Activated T-cell treated with anti-CD3 and anti-CD28 coated beads, Interleukin-2, amount 50 U/mL, for 72 hours (primary cell): Measurements from ENCODE around the gene MIA. TPM values are rescaled to one million over a fixed set of nuclear protein-coding genes. Genes with fewer than 3 reads are reported as not detected.

ENCODE experiments used
- ATAC-seq, 2 donors: fragments of 150-1000 bp; cut with Tn5 transposase; replicated peaks in 1 of 2; 2 replicates each; pipeline ENCODE4 v1.10.0; 2021; ENCODE audit warnings: moderate library complexity in 2 of 2, mild to moderate bottlenecking in 1 of 2
- DNase-seq, 2 donors: peaks; one replicate each; pipeline ENCODE4 v3.0.0; 2021 to 2022; ENCODE audit warnings: mixed read lengths in 1 of 2
- H3K27ac Mint-ChIP-seq: one replicate; pipeline ENCODE4 v1.8.0; 2022; ENCODE audit warnings: mild to moderate bottlenecking, moderate library complexity, mixed read lengths
- H3K27me3 Mint-ChIP-seq: one replicate; pipeline ENCODE4 v1.8.0; 2022; ENCODE audit warnings: low read depth, mixed read lengths
- H3K36me3 Mint-ChIP-seq, 2 donors: one replicate each; pipeline ENCODE4 v1.8.0; 2022; ENCODE audit warnings: mixed read lengths in 2 of 2, mild to moderate bottlenecking in 1 of 2; ENCODE audit not compliant: insufficient read depth in 2 of 2
- H3K4me1 Mint-ChIP-seq: one replicate; pipeline ENCODE4 v1.8.0; 2022; ENCODE audit warnings: low read depth, mixed read lengths
- H3K4me3 Mint-ChIP-seq, 2 donors: one replicate each; pipeline ENCODE4 v1.8.0; 2022; ENCODE audit warnings: mild to moderate bottlenecking in 2 of 2, mixed read lengths in 2 of 2, moderate library complexity in 2 of 2
- H3K9me3 Mint-ChIP-seq, 2 donors: one replicate each; pipeline ENCODE4 v1.8.0; 2022; ENCODE audit warnings: mixed read lengths in 2 of 2
- total RNA-seq, 2 donors: library from RNA; stranded (reverse); gene quantifications; one replicate each; pipeline ENCODE4 v1.2.3, GENCODE V29; 2022

MIA gene
- total RNA-seq, 2 donors from 2014 or later, result 0.97 to 1.1 TPM

- no peak for DNase-seq
- ATAC-seq, result no peak
- Mint-ChIP-seq H3K27ac (peak overlapping the region; percentile 98), H3K4me3 (peak overlapping the region; percentile 99), H3K4me1 (peaks cover 63% of the 10 kb centered on the region), H3K36me3 (peaks cover 6 to 14% of the 10 kb centered on the region in 2 donors), H3K9me3 (no peaks in the 10 kb centered on the region), H3K27me3 (no peaks in the 10 kb centered on the region)
Measured at GRCh38 chr19:40797166-40797962, 22.0 kb downstream of the MIA start.

- Mint-ChIP-seq H3K9me3 (no peaks in the 10 kb centered on the region), H3K4me3 (peak overlapping the region; percentile 99), H3K27me3 (no peaks in the 10 kb centered on the region), H3K36me3 (peaks cover 6 to 14% of the 10 kb centered on the region in 2 donors), H3K27ac (peak overlapping the region; percentile 98), H3K4me1 (peaks cover 63% of the 10 kb centered on the region)
- ATAC-seq (peak; percentile 49 to 58), DNase-seq (peak; percentile 79 to 82)
Measured at GRCh38 chr19:40797963-40798682, 22.8 kb downstream of the MIA start.

GRCh38 chr19:40798683-40799557 is 23.6 kb downstream of the MIA start, which contains the start of gene EGLN2:
TSS of gene EGLN2 (plus strand) at chr19:40799191. CDS start at chr19:40800573, 1,382 bp downstream.
- Mint-ChIP-seq H3K27ac (peak within 1 kb of the TSS; percentile 98), H3K4me3 (peak within 1 kb of the TSS; percentile 99), H3K9me3 (no peaks in the 10 kb centered on the region), H3K27me3 (no peaks in the 10 kb centered on the region), H3K4me1 (peaks cover 68% of the 10 kb centered on the region), H3K36me3 (peaks cover 6 to 14% of the 10 kb centered on the region in 2 donors)
- ATAC-seq (peak; percentile 84 to 87), DNase-seq (peak; percentile 100)

GRCh38 chr19:40799558-40800338 is 24.4 kb downstream of the MIA start:
- ATAC-seq (peak in 1 of 2 donors; percentile 4), DNase-seq (peak; percentile 58 to 65)
- Mint-ChIP-seq H3K4me3 (peak overlapping the region; percentile 95 to 99), H3K36me3 (peaks cover 6 to 17% of the 10 kb centered on the region in 2 donors), H3K27me3 (no peaks in the 10 kb centered on the region), H3K9me3 (no peaks in the 10 kb centered on the region), H3K4me1 (peaks cover 77% of the 10 kb centered on the region), H3K27ac (peak overlapping the region; percentile 94)

GRCh38 chr19:40800339-40800996 is 25.1 kb downstream of the MIA start:
- Mint-ChIP-seq H3K27me3 (no peaks in the 10 kb centered on the region), H3K4me1 (peaks cover 84% of the 10 kb centered on the region), H3K36me3 (peaks cover 6 to 17% of the 10 kb centered on the region in 2 donors), H3K9me3 (no peaks in the 10 kb centered on the region), H3K27ac (peak overlapping the region; percentile 94), H3K4me3 (peak overlapping the region; percentile 95 to 99)
- ATAC-seq, result no peak
- DNase-seq, result no peak

- H3K27ac Mint-ChIP-seq, result no peak overlapping the region
- H3K27me3 Mint-ChIP-seq, result no peaks in the 10 kb centered on the region
- H3K4me3 Mint-ChIP-seq, result peak overlapping the region; percentile 95 to 99
- no peak for DNase-seq
- H3K4me1 Mint-ChIP-seq, result peaks cover 89% of the 10 kb centered on the region
- H3K9me3 Mint-ChIP-seq, result no peaks in the 10 kb centered on the region
- peaks cover 6 to 17% of the 10 kb centered on the region in 2 donors for H3K36me3 Mint-ChIP-seq
- ATAC-seq, result no peak
Measured at GRCh38 chr19:40800997-40801377, 25.7 kb downstream of the MIA start.

GRCh38 chr19:40801426-40802299 is 26.3 kb downstream of the MIA start:
- ATAC-seq (no peak), DNase-seq (no peak)
- Mint-ChIP-seq H3K36me3 (peaks cover 6 to 17% of the 10 kb centered on the region in 2 donors), H3K27ac (peak overlapping the region; percentile 97), H3K9me3 (no peaks in the 10 kb centered on the region), H3K4me3 (peak overlapping the region; percentile 95 to 99), H3K27me3 (no peaks in the 10 kb centered on the region), H3K4me1 (peaks cover 90% of the 10 kb centered on the region)

GRCh38 chr19:40802300-40803169 is 27.2 kb downstream of the MIA start:
- H3K27ac Mint-ChIP-seq, result peak overlapping the region; percentile 97

GRCh38 chr19:40803170-40803856 is 28.0 kb downstream of the MIA start:
- no peaks in the 10 kb centered on the region for H3K27me3 Mint-ChIP-seq
- no peaks in the 10 kb centered on the region for H3K9me3 Mint-ChIP-seq
- no peak for ATAC-seq
- peak overlapping the region; percentile 95 to 99 for H3K4me3 Mint-ChIP-seq
- H3K36me3 Mint-ChIP-seq, result peaks cover 9 to 25% of the 10 kb centered on the region in 2 donors
- DNase-seq, result no peak
- H3K27ac Mint-ChIP-seq, result peak overlapping the region; percentile 97
- H3K4me1 Mint-ChIP-seq, result peaks cover 88% of the 10 kb centered on the region

More at GRCh38 chr19:40802300-40803169, 27.2 kb downstream of the MIA start:
- Mint-ChIP-seq H3K4me3 (peak overlapping the region; percentile 95 to 99), H3K4me1 (peaks cover 90% of the 10 kb centered on the region), H3K27me3 (no peaks in the 10 kb centered on the region), H3K36me3 (peaks cover 6 to 19% of the 10 kb centered on the region in 2 donors), H3K9me3 (no peaks in the 10 kb centered on the region)
- ATAC-seq, result no peak
- no peak for DNase-seq
